Measurements from ENCODE around the gene B4GALNT2. TPM values are rescaled to one million over a fixed set of nuclear protein-coding genes. Genes with fewer than 3 reads are reported as not detected.

B4GALNT2 gene
- polyA plus RNA-seq, 2 of the 4 experiments (the other 2 are of a cell fraction), result 0.36 to 0.49 TPM

DNA sequence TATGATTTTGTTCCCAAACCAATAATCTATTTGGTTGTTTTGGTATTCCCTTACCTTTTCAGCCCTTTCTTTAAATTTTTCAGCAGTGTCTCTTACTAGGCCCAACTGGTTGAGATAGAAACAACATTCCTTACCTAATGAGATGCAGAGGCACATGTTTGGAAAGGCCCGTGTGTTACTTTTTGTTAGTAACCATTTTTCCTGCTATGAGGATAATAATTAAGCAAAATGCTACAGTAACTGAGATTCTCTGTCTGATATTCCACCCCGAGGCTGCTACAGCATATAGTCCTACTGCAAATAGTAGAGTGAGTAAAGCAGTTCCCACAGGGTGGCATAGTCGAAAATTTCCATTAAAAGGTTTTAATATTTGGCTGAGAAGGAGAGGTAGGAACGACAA lies 10.0 kb upstream of the B4GALNT2 start:
- H3K4me3 ChIP-seq, result no peak overlapping the region
- FAIRE-seq, result no peak
- POLR2A ChIA-PET, result no interaction called here
- 37% methylated on average over 4 of the region's 4 CpGs for WGBS (ENCODE audit: missing lambda C conversion rate)
- no peaks in the 10 kb centered on the region for H3K4me1 ChIP-seq
- CTCF ChIA-PET, result interaction anchor here (1.2 to 1.7 kb wide), 4 partner anchors 9 to 90 kb away, joined by 3 to 4 read pairs (median 3); no protein-coding TSS in a partner anchor
- TF ChIP-seq EHF (CRISPR knock-in tag; IDR thresholded peaks at IDR 0.05) (no peak), MAX (IDR thresholded peaks at IDR 0.05) (no peak)
- no peak overlapping the region for H3K27ac ChIP-seq
- no peaks in the 10 kb centered on the region for H3K9me3 ChIP-seq
- ATAC-seq, result no peak
- no peak overlapping the region for H3K4me2 ChIP-seq
- DNase-seq (ENCODE audit: low read depth in 1 of 2, low spot score in 1 of 2), result no peak

- WGBS (ENCODE audit: missing lambda C conversion rate), result 38% methylated on average over 1 of the region's 1 CpG
- Histone ChIP-seq H3K9me3 (no peaks in the 10 kb centered on the region), H3K4me3 (no peak overlapping the region), H3K27ac (no peak overlapping the region), H3K4me2 (no peak overlapping the region), H3K4me1 (no peaks in the 10 kb centered on the region)
- FAIRE-seq (no peak), ATAC-seq (no peak), DNase-seq (ENCODE audit: low read depth in 1 of 2, low spot score in 1 of 2) (no peak)
- TF ChIP-seq KDM5A (IDR thresholded peaks at IDR 0.05) (no peak), BHLHE40 (IDR thresholded peaks at IDR 0.05; ENCODE audit: low read depth, low read length) (no peak), HOXB5 (CRISPR knock-in tag; IDR thresholded peaks at IDR 0.05) (no peak), JUN (IDR thresholded peaks at IDR 0.05) (no peak), ZFP36 (IDR thresholded peaks at IDR 0.05; ENCODE audit: borderline replicate concordance, partially characterized antibody) (no peak), NR3C1 (IDR thresholded peaks at IDR 0.05) (no peak), CTCF (IDR thresholded peaks at IDR 0.05) (no peak), TP53 (CRISPR knock-in tag; IDR thresholded peaks at IDR 0.05) (no peak), HOXB13 (CRISPR knock-in tag; IDR thresholded peaks at IDR 0.05; ENCODE audit: low read depth) (no peak), RNF2 (IDR thresholded peaks at IDR 0.05; ENCODE audit: borderline replicate concordance, low read depth) (no peak), MAZ (IDR thresholded peaks at IDR 0.05; ENCODE audit: borderline replicate concordance, low read depth, low read length) (no peak), MAX (IDR thresholded peaks at IDR 0.05) (no peak)
- TF ChIP-seq, protein P1, sequence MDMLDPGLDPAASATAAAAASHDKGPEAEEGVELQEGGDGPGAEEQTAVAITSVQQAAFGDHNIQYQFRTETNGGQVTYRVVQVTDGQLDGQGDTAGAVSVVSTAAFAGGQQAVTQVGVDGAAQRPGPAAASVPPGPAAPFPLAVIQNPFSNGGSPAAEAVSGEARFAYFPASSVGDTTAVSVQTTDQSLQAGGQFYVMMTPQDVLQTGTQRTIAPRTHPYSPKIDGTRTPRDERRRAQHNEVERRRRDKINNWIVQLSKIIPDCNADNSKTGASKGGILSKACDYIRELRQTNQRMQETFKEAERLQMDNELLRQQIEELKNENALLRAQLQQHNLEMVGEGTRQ (IDR thresholded peaks at IDR 0.05), result no peak
- TF ChIP-seq, protein P2, sequence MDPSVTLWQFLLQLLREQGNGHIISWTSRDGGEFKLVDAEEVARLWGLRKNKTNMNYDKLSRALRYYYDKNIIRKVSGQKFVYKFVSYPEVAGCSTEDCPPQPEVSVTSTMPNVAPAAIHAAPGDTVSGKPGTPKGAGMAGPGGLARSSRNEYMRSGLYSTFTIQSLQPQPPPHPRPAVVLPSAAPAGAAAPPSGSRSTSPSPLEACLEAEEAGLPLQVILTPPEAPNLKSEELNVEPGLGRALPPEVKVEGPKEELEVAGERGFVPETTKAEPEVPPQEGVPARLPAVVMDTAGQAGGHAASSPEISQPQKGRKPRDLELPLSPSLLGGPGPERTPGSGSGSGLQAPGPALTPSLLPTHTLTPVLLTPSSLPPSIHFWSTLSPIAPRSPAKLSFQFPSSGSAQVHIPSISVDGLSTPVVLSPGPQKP (IDR thresholded peaks at IDR 0.05; ENCODE audit: low read depth, low read length), result no peak
- ChIA-PET CTCF (interaction anchor here (1.0 to 2.3 kb wide), 6 partner anchors 9 to 90 kb away, joined by 3 to 6 read pairs (median 3); no protein-coding TSS in a partner anchor), POLR2A (no interaction called here)
These were observed 9.5 kb upstream of the B4GALNT2 start for GRCh38 chr17:49123061-49123460.

GRCh38 chr17:49125449-49125848 lies 7.1 kb upstream of the B4GALNT2 start:
- no peak for ATAC-seq
- no peak overlapping the region for H3K27ac ChIP-seq
- FAIRE-seq, result no peak
- DNase-seq (ENCODE audit: low read depth in 1 of 2, low spot score in 1 of 2), result no peak
- peaks cover 2% of the 10 kb centered on the region; the same call in 1 of the 3 replicates for H3K9me3 ChIP-seq
- ChIA-PET CTCF (interaction anchor here (2.3 kb wide), 1 partner anchor 9 kb away, joined by 6 read pairs; no protein-coding TSS in a partner anchor), POLR2A (no interaction called here)
- no peak overlapping the region for H3K4me2 ChIP-seq
- no peak overlapping the region for H3K4me3 ChIP-seq
- 83% methylated on average over 12 of the region's 32 CpGs for WGBS (ENCODE audit: missing lambda C conversion rate)
- no peaks in the 10 kb centered on the region for H3K4me1 ChIP-seq
- TF ChIP-seq REST (IDR thresholded peaks at IDR 0.05) (no peak), ESRRA (IDR thresholded peaks at IDR 0.05; ENCODE audit: borderline replicate concordance, low read length) (no peak), ATOH8 (CRISPR knock-in tag; IDR thresholded peaks at IDR 0.05; ENCODE audit: low read depth) (no peak), CBX2 (IDR thresholded peaks at IDR 0.05; ENCODE audit: borderline replicate concordance, low read depth) (no peak), KDM5A (IDR thresholded peaks at IDR 0.05) (no peak), NFE2L2 (conservative IDR thresholded peaks at IDR 0.05; ENCODE audit: low read length) (no peak), RCOR1 (IDR thresholded peaks at IDR 0.05; ENCODE audit: low read depth, low read length) (no peak), RFX5 (IDR thresholded peaks at IDR 0.05) (no peak)
- TF ChIP-seq, protein P3, sequence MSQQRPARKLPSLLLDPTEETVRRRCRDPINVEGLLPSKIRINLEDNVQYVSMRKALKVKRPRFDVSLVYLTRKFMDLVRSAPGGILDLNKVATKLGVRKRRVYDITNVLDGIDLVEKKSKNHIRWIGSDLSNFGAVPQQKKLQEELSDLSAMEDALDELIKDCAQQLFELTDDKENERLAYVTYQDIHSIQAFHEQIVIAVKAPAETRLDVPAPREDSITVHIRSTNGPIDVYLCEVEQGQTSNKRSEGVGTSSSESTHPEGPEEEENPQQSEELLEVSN (IDR thresholded peaks at IDR 0.05; ENCODE audit: borderline replicate concordance, low read depth), result no peak

Data from A549 (cell line).